Measurements from ENCODE around the gene CDKAL1. TPM values are rescaled to one million over a fixed set of nuclear protein-coding genes. Genes with fewer than 3 reads are reported as not detected.

Gene CDKAL1
- total and polyA plus RNA-seq, 2 donors (not counting 3 experiments of a cell fraction or from before 2014, with no cell fraction given), result 6.1 to 20.5 TPM

GRCh38 chr6:21142741-21143140 lies 608.5 kb downstream of the CDKAL1 start:
- Histone ChIP-seq H3K27ac (ENCODE audit: insufficient read depth, low read depth, low read length) (no peak overlapping the region), H2AFZ (ENCODE audit: low read depth, low read length) (no peak overlapping the region), H3K27me3 (ENCODE audit: control insufficient read depth in 2 of 2, insufficient read depth in 2 of 2, low read length in 2 of 2) (no peaks in the 10 kb centered on the region), H3K4me3 (replicated peaks in 1 of 3; ENCODE audit: insufficient read depth in 1 of 3, low read depth in 1 of 3, low read length in 3 of 3) (no peak overlapping the region), H3K4me1 (ENCODE audit: control insufficient read depth, extremely low read depth, insufficient read depth, low read length) (no peaks in the 10 kb centered on the region), H3K9me3 (replicated peaks; ENCODE audit: control insufficient read depth, insufficient read depth, low read length) (no peaks in the 10 kb centered on the region), H3K79me2 (ENCODE audit: control insufficient read depth, insufficient read depth, low read length) (no peaks in the 10 kb centered on the region), H3K36me3 (ENCODE audit: control insufficient read depth in 2 of 2, extremely low read depth in 1 of 2, insufficient read depth in 2 of 2, low read length in 2 of 2) (no peaks in the 10 kb centered on the region), H3K4me2 (ENCODE audit: insufficient read depth, low read length) (no peak overlapping the region), H3K9me1 (replicated peaks; ENCODE audit: control insufficient read depth, extremely low read depth, insufficient read depth, low read length) (no peaks in the 10 kb centered on the region), H3K9ac (replicated peaks; ENCODE audit: extremely low read depth, insufficient read depth, low read length) (no peak overlapping the region), H4K20me1 (replicated peaks; ENCODE audit: control insufficient read depth, extremely low read depth, insufficient read depth, low read length) (no peaks in the 10 kb centered on the region)
- intact Hi-C loops (cut with micrococcal nuclease) (no loop called here), dilution Hi-C loops (cut with MboI; ENCODE audit: extremely low pct_ligation_motif_present, low sequenced_read_pairs) (no loop called here)
- no peak for TF ChIP-seq FOS (IDR thresholded peaks at IDR 0.05; ENCODE audit: borderline replicate concordance, insufficient read depth, low read length)
- TF ChIP-seq MAX (IDR thresholded peaks at IDR 0.05; ENCODE audit: insufficient read depth, insufficient read length), result no peak
- no peak for TF ChIP-seq JUN (IDR thresholded peaks at IDR 0.05; ENCODE audit: borderline replicate concordance, insufficient read depth, insufficient read length, low read depth)
- TF ChIP-seq MYC (IDR thresholded peaks at IDR 0.05; ENCODE audit: low read depth, low read length), result no peak
- TF ChIP-seq, protein P1, sequence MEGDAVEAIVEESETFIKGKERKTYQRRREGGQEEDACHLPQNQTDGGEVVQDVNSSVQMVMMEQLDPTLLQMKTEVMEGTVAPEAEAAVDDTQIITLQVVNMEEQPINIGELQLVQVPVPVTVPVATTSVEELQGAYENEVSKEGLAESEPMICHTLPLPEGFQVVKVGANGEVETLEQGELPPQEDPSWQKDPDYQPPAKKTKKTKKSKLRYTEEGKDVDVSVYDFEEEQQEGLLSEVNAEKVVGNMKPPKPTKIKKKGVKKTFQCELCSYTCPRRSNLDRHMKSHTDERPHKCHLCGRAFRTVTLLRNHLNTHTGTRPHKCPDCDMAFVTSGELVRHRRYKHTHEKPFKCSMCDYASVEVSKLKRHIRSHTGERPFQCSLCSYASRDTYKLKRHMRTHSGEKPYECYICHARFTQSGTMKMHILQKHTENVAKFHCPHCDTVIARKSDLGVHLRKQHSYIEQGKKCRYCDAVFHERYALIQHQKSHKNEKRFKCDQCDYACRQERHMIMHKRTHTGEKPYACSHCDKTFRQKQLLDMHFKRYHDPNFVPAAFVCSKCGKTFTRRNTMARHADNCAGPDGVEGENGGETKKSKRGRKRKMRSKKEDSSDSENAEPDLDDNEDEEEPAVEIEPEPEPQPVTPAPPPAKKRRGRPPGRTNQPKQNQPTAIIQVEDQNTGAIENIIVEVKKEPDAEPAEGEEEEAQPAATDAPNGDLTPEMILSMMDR (IDR thresholded peaks at IDR 0.05; ENCODE audit: extremely low read depth in 1 of 2, insufficient read depth in 1 of 2, low read depth in 1 of 2, low read length in 2 of 2), result no peak
- no peak for TF ChIP-seq GATA2 (IDR thresholded peaks at IDR 0.05; ENCODE audit: insufficient read depth, insufficient read length, low read depth, low read length)
- TF ChIP-seq POLR2A (IDR thresholded peaks at IDR 0.05; ENCODE audit: low read depth, low read length), result no peak
- ChIA-PET POLR2A (no interaction called here), CTCF (no interaction called here)
- FAIRE-seq (no peak), DNase-seq (ENCODE audit: low read depth, low spot score) (no peak)
- no TSS peak for BruUV-seq (replicated peaks)
